HCT116 (cell line): Measurements from ENCODE around the gene CYP4F2. TPM values are rescaled to one million over a fixed set of nuclear protein-coding genes. Genes with fewer than 3 reads are reported as not detected.

Experiments used
- ATAC-seq: fragments of 200-7000 bp; cut with Tn5 transposase; 2 replicates; pipeline ENCODE4 v1.9.1; 2020; ENCODE audit warnings: mild to moderate bottlenecking, moderate library complexity
- BruUV-seq: library from RNA; stranded (reverse); fragments of 400-500 nt; replicated peaks from 2 replicates; lab custom pipeline; 2021; lab: Mats Ljungman, UMichigan
- CTCF ChIA-PET: fragments of 300-600 bp; sonication (Branson Sonifier 250); formaldehyde crosslinking; loops from one replicate; lab custom pipeline; 2021; ENCODE audit warnings: antibody characterized with exemption; lab: Charles Lee
- POLR2A ChIA-PET: fragments of 300-600, 350-600 bp; sonication (Branson Sonifier 250); formaldehyde crosslinking; loops from one replicate; lab custom pipeline; 2021; ENCODE audit warnings: antibody characterized with exemption; lab: Charles Lee
- RAD21 ChIA-PET, 2 experiments: fragments of 300-600 bp; sonication (Branson Sonifier 250); formaldehyde crosslinking; loops; one replicate each; lab custom pipeline; 2023; ENCODE audit warnings: low total read pairs in 2 of 2; ENCODE audit not compliant: uncharacterized antibody in 2 of 2, unreplicated experiment in 2 of 2, low non-redundant PET in 1 of 2; lab: Charles Lee
- DNase-seq: peaks from one replicate; pipeline ENCODE4 v3.0.0-alpha.2; 2010; ENCODE audit warnings: low read depth, low spot score
- H2AFZ ChIP-seq: fragments of 200-600 bp; shearing (Covaris generic), sonication (generic); 2 replicates; pipeline ENCODE4 v1.6.1; 2017; ENCODE audit warnings: low read depth, mixed run types, mixed read lengths, antibody characterized with exemption, low read length; ENCODE audit not compliant: poor library complexity, severe bottlenecking
- H3K27ac ChIP-seq: 2 replicates; pipeline ENCODE4 v1.5.1; 2012; ENCODE audit warnings: low read depth, low read length
- H3K27me3 ChIP-seq: fragments of 200-600 bp; sonication (generic); 2 replicates; pipeline ENCODE4 v1.6.1; 2016; ENCODE audit warnings: mixed run types, low read length, mixed read lengths; ENCODE audit not compliant: insufficient read depth
- H3K36me3 ChIP-seq, 2 experiments: fragments of 200-500 bp in 1 of 2; fragments of 200-600 bp in 1 of 2; sonication (Bioruptor generic) in 1 of 2; sonication (generic) in 1 of 2; 2 replicates each; pipeline versions ENCODE4 v1.5.1 to v1.6.1; 2014 to 2016; ENCODE audit warnings: low read length in 2 of 2, inconsistent platforms in 1 of 2, mixed read lengths in 1 of 2, mixed run types in 1 of 2; ENCODE audit not compliant: insufficient read depth in 2 of 2, control insufficient read depth in 1 of 2
- H3K4me1 ChIP-seq, 2 experiments: fragments of 200-600 bp in 1 of 2; sonication (generic) in 1 of 2; 2 replicates each; pipeline versions ENCODE4 v1.5.1 to v1.6.1; 2012 to 2017; ENCODE audit warnings: low read length in 2 of 2, inconsistent platforms in 1 of 2, mild to moderate bottlenecking in 1 of 2, mixed read lengths in 1 of 2, mixed run types in 1 of 2, moderate library complexity in 1 of 2; ENCODE audit not compliant: insufficient read depth in 2 of 2, control insufficient read depth in 1 of 2
- H3K4me2 ChIP-seq: fragments of 200-600 bp; sonication (generic); 2 replicates; pipeline ENCODE4 v1.6.1; 2017; ENCODE audit warnings: mixed run types, low read length, mixed read lengths
- H3K4me3 ChIP-seq, 2 experiments: fragments of 200-600 bp in 1 of 2; sonication (generic) in 1 of 2; replicated peaks in 1 of 2; 2 replicates each; pipeline ENCODE4 v1.5.1; 2011 to 2016; ENCODE audit warnings: low read length in 2 of 2, control low read depth in 1 of 2, low read depth in 1 of 2, mild to moderate bottlenecking in 1 of 2, mixed read lengths in 1 of 2, mixed run types in 1 of 2
- H3K79me2 ChIP-seq: fragments of 200-600 bp; sonication (generic); 2 replicates; pipeline ENCODE4 v1.6.1; 2017; ENCODE audit warnings: mild to moderate bottlenecking, mixed run types, low read length, moderate library complexity, mixed read lengths; ENCODE audit not compliant: insufficient read depth
- H3K9ac ChIP-seq: fragments of 200-600 bp; sonication (generic); 2 replicates; pipeline ENCODE4 v1.6.1; 2016; ENCODE audit warnings: low read length, mixed read lengths
- H3K9me2 ChIP-seq: fragments of 200-600 bp; sonication (generic), shearing (Covaris generic); 2 replicates; pipeline ENCODE4 v1.6.1; 2017; ENCODE audit warnings: mixed run types, mild to moderate bottlenecking, moderate library complexity; ENCODE audit not compliant: insufficient read depth
- H3K9me3 ChIP-seq, 2 experiments: fragments of 200-500 bp in 1 of 2; fragments of 200-600 bp in 1 of 2; sonication (Bioruptor generic) in 1 of 2; sonication (generic) in 1 of 2; 2 replicates each; pipeline ENCODE4 v1.6.1; 2014 to 2017; ENCODE audit warnings: low read length in 2 of 2, mixed read lengths in 2 of 2, inconsistent platforms in 1 of 2, low read depth in 1 of 2, mild to moderate bottlenecking in 1 of 2, mixed run types in 1 of 2, moderate library complexity in 1 of 2; ENCODE audit not compliant: control insufficient read depth in 1 of 2, insufficient read depth in 1 of 2
- H4K20me1 ChIP-seq: fragments of 200-600 bp; sonication (generic), shearing (Covaris generic); 2 replicates; pipeline ENCODE4 v1.6.1; 2017; ENCODE audit warnings: mixed run types, mild to moderate bottlenecking, moderate library complexity; ENCODE audit not compliant: insufficient read depth
- CTCF ChIP-seq, 3 experiments: fragments of 200-600 bp in 1 of 3; sonication (generic) in 1 of 3; IDR thresholded peaks in 2 of 3; conservative IDR thresholded peaks in 1 of 3; 2 replicates each; pipeline ENCODE4 v1.5.1; 2012 to 2017; ENCODE audit warnings: low read depth in 2 of 3, low read length in 2 of 3, antibody characterized with exemption in 1 of 3, borderline replicate concordance in 1 of 3, control low read depth in 1 of 3, mild to moderate bottlenecking in 1 of 3, mixed read lengths in 1 of 3, mixed run types in 1 of 3, moderate library complexity in 1 of 3; ENCODE audit not compliant: insufficient read depth in 1 of 3
- EGR1 ChIP-seq: IDR thresholded peaks from 2 replicates; pipeline ENCODE4 v1.6.1; 2012; ENCODE audit warnings: low read depth
- ELF1 ChIP-seq: IDR thresholded peaks from 2 replicates; pipeline ENCODE4 v1.6.1; 2012; ENCODE audit warnings: low read depth, borderline replicate concordance
- EZH2 ChIP-seq: fragments of 200-600 bp; sonication (generic); IDR thresholded peaks from 2 replicates; pipeline ENCODE4 v1.6.1; 2017; ENCODE audit warnings: antibody characterized with exemption, mixed run types
- FOSL1 ChIP-seq: IDR thresholded peaks from 2 replicates; pipeline ENCODE4 v1.6.1; 2012; ENCODE audit warnings: low read depth
- JUND ChIP-seq: IDR thresholded peaks from 2 replicates; pipeline ENCODE4 v1.6.1; 2012
- MAX ChIP-seq: IDR thresholded peaks from 2 replicates; pipeline ENCODE4 v1.6.1; 2012
- REST ChIP-seq: IDR thresholded peaks from 2 replicates; pipeline ENCODE4 v1.6.1; 2012; ENCODE audit warnings: low read depth
- SIN3A ChIP-seq: IDR thresholded peaks from 2 replicates; pipeline ENCODE4 v1.6.1; 2012; ENCODE audit warnings: low read depth
- SP1 ChIP-seq: IDR thresholded peaks from 2 replicates; pipeline ENCODE4 v1.6.1; 2012; ENCODE audit warnings: low read depth
- SRF ChIP-seq: IDR thresholded peaks from 2 replicates; pipeline ENCODE4 v1.6.1; 2012; ENCODE audit warnings: low read depth
- YY1 ChIP-seq: IDR thresholded peaks from 2 replicates; pipeline ENCODE4 v1.6.1; 2011; ENCODE audit warnings: low read length, low read depth, moderate library complexity, mild to moderate bottlenecking; ENCODE audit not compliant: insufficient replicate concordance; ENCODE audit errors: extremely low read depth
- ZFX ChIP-seq: fragments of 450-650 bp; IDR thresholded peaks from 2 replicates; pipeline ENCODE4 v1.6.1; 2017
- intact Hi-C: fragments of 100-400 bp; cut with micrococcal nuclease; formaldehyde crosslinking; loops from 2 replicates; pipeline ENCODE4 v1.10.0; 2022
- total RNA-seq: library from RNA; stranded (reverse); gene quantifications from one replicate; pipeline ENCODE4 v1.2.1, GENCODE V29; 2021; ENCODE audit not compliant: unreplicated experiment

Gene CYP4F2
- total RNA-seq, 1 experiment from 2014 or later = 1.1 TPM

GRCh38 chr19:15936173-15936572 lies 38.3 kb upstream of the CYP4F2 start (continued):
- TF ChIP-seq REST = no peak

- intact Hi-C loops = no loop called here
- H3K4me2 ChIP-seq = peak overlapping the region; percentile 96
- POLR2A ChIA-PET = no interaction called here
- H3K9me3 ChIP-seq = peaks cover 4 to 5% of the 10 kb centered on the region in 2 experiments; a peak in 1 of 4 replicates
- CTCF ChIA-PET = interaction anchor here (1.2 to 1.4 kb wide), 2 partner anchors 123 to 125 kb away, joined by 3 to 4 read pairs; no protein-coding TSS in a partner anchor
- H3K27me3 ChIP-seq = no peaks in the 10 kb centered on the region
- H3K4me3 ChIP-seq = peak overlapping the region in 1 of 2 experiments; percentile 73; a peak in 2 of 4 replicates
- H3K36me3 ChIP-seq = peaks cover 0 to 4% of the 10 kb centered on the region in 2 experiments; a peak in 1 of 4 replicates
- DNase-seq (peak; percentile 31), ATAC-seq (peak; percentile 58)
- TF ChIP-seq ELF1 (no peak), SP1 (no peak), SRF (no peak), YY1 (no peak), FOSL1 (no peak), ZFX (no peak), MAX (no peak), REST (no peak), EZH2 (no peak), CTCF (IDR thresholded peaks at IDR 0.05 in 2 of 3, conservative IDR thresholded peaks at IDR 0.05 in 1 of 3; ENCODE audit: borderline replicate concordance in 1 of 3, insufficient read depth in 1 of 3, low read depth in 2 of 3, low read length in 2 of 3) (no peak), JUND (no peak), SIN3A (no peak), EGR1 (no peak)
- no peaks in the 10 kb centered on the region for H3K9me2 ChIP-seq
- H3K27ac ChIP-seq = peak overlapping the region; percentile 93
- peak overlapping the region; percentile 72 for H3K9ac ChIP-seq
- H2AFZ ChIP-seq = no peak overlapping the region
- H3K79me2 ChIP-seq = peaks cover 4% of the 10 kb centered on the region; the same call in 1 of the 2 replicates
- no TSS peak for BruUV-seq
- peaks cover 21 to 29% of the 10 kb centered on the region in 2 experiments for H3K4me1 ChIP-seq
- RAD21 ChIA-PET = no interaction called here
- no peaks in the 10 kb centered on the region for H4K20me1 ChIP-seq
These were observed 37.4 kb upstream of the CYP4F2 start for GRCh38 chr19:15935167-15935702.
